ENCODE data around the gene LRRC72. TPM values are rescaled to one million over a fixed set of nuclear protein-coding genes. Genes with fewer than 3 reads are reported as not detected.

Gene LRRC72
- total RNA-seq, 1 experiment from 2014 or later = not detected

- no peak for DNase-seq (ENCODE audit: low read depth)
Observed at GRCh38 chr7:16626388-16626787, 99.8 kb downstream of the LRRC72 start.

- no peak for DNase-seq (ENCODE audit: low read depth)
Observed at GRCh38 chr7:16627236-16627635, 100.6 kb downstream of the LRRC72 start.

GRCh38 chr7:16630654-16631053, 104.0 kb downstream of the LRRC72 start:
- no peak for DNase-seq (ENCODE audit: low read depth)

Other genes with a start within 250 kb of the LRRC72 start
- gene CRPPA, start 105.3 kb upstream of the LRRC72 start, total RNA-seq (2014; rRNA removed; shearing (Covaris generic)) = 2.8 and 3.4 TPM in 2 replicates
- 0.10 and 0.12 TPM in 2 replicates for gene SOSTDC1, start 61.1 kb upstream of the LRRC72 start, total RNA-seq (2014; rRNA removed; shearing (Covaris generic))
- 34.0 and 43.1 TPM in 2 replicates for gene ANKMY2, start 118.9 kb downstream of the LRRC72 start, total RNA-seq (2014; rRNA removed; shearing (Covaris generic))
- 194 and 220 TPM in 2 replicates for gene BZW2, start 119.4 kb downstream of the LRRC72 start, total RNA-seq (2014; rRNA removed; shearing (Covaris generic))
- 4.4 and 5.5 TPM in 2 replicates for gene TSPAN13, start 226.9 kb downstream of the LRRC72 start, total RNA-seq (2014; rRNA removed; shearing (Covaris generic))